ENCODE measurements around the gene PROB1.
A peak's percentile ranks its signal among the peaks of the same experiment; 100 is the strongest.
"Not testable (repeated sequence)": the region's sequence is repeated elsewhere in the genome, so short reads cannot be mapped to it uniquely, and the experiment has no call there.

Gene PROB1

DNA sequence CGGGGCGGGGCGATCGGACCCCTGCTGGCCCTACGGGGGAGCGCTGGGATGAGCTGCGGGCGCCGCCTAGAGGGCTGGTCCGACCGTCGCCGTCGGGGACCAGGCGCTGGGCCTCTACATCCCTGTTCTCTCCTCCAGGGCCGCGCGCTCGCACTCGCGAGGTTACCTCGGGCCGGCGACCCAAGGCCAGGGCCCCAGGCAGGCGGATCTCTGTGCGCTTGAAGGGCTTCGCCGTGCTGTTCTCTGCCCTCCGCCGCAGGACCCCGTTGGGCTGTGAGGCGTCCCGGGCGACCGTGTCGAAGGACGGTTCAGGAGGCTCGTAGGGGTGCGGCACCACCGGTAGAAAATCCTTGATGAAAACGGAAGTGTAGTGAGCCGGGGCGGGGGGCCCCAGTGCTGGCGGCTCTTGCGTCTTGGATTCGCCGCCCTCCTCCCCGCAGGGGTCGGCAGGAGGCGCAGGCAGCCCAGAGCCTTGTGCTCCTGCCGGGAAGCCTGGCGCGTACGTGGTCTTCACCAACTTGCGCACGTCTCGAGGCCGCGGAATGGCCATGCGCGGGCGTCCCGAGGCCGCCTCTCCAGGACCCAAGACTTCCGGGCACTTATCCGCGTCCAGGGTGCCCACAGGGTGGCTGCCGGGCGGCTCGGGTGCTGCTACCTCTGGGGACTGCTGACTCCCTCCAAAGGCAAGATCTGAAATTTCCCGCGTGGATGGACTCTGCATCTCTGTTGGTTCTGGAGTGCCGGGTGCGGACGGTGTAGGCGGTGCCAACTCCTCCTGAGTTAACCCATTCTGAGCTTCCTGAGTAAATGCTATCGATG lies 2.0 kb downstream of the PROB1 start:
- TF ChIP-seq ZNF274 (IDR thresholded peaks at IDR 0.05; ENCODE audit: low read depth, low read length) = no peak
- peak overlapping the region; percentile 55; the same call in 1 of the 2 replicates for H3K4me3 ChIP-seq (ENCODE audit: low read length)

GRCh38 chr5:139392324-139392677 lies 2.6 kb downstream of the PROB1 start:
- H3K4me3 ChIP-seq (ENCODE audit: low read length) = peak overlapping the region; percentile 55; the same call in 1 of the 2 replicates
- no peak for TF ChIP-seq ZNF274 (IDR thresholded peaks at IDR 0.05; ENCODE audit: low read depth, low read length)

DNA sequence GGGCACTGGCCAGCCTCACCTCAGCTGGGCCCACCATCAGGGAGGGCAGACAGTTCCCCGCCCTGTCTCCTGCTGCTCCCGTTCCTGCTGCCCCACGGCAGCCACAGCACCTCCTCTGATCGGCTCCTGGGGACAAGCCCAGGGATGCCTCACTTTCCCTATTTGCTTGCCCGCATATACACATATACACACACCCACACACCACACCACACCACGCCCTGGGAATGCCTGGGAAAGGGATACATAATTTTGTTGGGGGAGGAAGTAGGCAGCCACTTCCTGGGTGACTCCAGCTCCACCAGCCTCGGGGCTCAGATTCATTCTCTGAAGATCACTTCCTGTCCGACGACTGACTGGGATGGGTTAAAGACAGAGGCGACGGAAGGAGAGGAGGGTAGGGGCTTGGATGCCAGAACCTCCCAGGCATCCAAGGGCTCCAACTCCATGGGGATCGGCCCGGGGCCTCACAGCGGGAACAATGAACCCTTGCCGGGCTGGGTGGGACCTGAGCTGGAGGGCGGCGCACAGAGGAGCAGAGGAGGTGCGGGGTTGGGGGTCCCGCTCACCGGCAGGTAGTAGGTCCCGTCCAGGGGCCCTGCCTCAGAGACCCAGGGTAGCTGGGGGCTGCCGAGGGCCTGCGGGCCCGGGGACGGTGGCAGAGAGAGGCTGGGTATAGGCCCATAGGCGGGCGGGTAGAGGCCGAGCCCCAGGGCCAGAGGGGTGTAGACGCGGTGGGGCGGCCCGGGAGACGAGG lies 3.2 kb downstream of the PROB1 start:
- H3K4me3 ChIP-seq (ENCODE audit: low read length) = peak overlapping the region; percentile 55; the same call in 1 of the 2 replicates
- TF ChIP-seq ZNF274 (IDR thresholded peaks at IDR 0.05; ENCODE audit: low read depth, low read length) = no peak

- peak overlapping the region; percentile 55; the same call in 1 of the 2 replicates for H3K4me3 ChIP-seq (ENCODE audit: low read length)
- no peak for TF ChIP-seq ZNF274 (IDR thresholded peaks at IDR 0.05; ENCODE audit: low read depth, low read length)
These were observed 4.0 kb downstream of the PROB1 start for GRCh38 chr5:139390639-139391569.

DNA sequence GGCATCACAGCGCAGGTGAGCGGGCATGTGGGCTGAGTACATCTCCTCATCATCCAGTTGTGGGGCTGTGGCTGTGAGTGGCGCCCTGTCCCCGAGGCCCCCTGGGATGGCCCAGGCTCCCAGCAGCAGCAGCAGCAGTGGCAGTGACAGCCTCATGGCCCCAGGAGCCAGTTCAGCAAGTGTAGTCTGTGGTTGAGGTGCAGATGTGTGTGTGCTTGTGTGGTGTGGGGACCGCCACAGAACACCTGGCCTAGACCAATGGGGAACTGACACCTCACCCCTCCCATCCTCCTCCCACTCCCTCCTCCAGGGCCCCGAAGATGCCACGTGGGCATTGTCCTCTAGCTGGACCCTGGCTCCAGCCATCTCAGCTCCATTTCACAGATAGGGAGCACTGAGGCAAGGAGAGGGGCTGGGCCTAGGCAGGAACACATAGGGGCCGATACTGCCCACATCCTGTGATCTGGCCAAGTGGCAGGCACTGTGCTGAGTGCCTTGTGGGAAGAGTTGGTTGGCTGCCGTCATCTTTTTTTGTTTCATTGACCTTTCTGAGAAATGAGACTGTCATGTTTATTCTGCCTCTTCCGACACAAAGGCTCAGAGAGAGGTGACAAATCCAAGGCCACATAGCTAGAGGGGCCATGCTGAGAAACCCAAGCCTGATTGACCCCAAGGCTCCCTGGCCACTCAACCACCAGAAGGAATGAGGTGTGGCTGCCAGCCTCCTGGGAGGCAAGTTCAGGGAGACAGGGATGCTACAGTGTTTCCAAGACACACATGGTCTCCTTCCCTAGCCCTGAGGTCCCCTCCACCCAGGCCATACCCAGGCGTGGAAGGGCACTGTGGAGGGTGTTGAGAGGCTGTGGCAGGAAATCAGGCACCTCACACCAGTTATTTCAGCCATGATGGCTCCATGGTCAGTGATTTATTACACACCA lies 4.9 kb downstream of the PROB1 start, which contains the start of gene MZB1:
Gene MZB1, minus strand, starts transcription at position 213 of the 938 bp plus-strand sequence. Its CDS starts 57 bp downstream, at position 156.
- TF ChIP-seq ZNF274 (IDR thresholded peaks at IDR 0.05; ENCODE audit: low read depth, low read length) = no peak
- peak within 1 kb of the TSS; percentile 87 for H3K4me3 ChIP-seq (ENCODE audit: low read length)

- H3K4me3 ChIP-seq (ENCODE audit: low read length) = peak overlapping the region; percentile 87; the same call in 1 of the 2 replicates
- no peak for TF ChIP-seq ZNF274 (IDR thresholded peaks at IDR 0.05; ENCODE audit: low read depth, low read length)
These were observed 6.6 kb downstream of the PROB1 start for GRCh38 chr5:139388198-139388821.

- TF ChIP-seq ZNF274 (IDR thresholded peaks at IDR 0.05; ENCODE audit: low read depth, low read length) = no peak
- peak overlapping the region; percentile 87; the same call in 1 of the 2 replicates for H3K4me3 ChIP-seq (ENCODE audit: low read length)
These were observed 7.2 kb downstream of the PROB1 start for GRCh38 chr5:139387611-139388197.

DNA sequence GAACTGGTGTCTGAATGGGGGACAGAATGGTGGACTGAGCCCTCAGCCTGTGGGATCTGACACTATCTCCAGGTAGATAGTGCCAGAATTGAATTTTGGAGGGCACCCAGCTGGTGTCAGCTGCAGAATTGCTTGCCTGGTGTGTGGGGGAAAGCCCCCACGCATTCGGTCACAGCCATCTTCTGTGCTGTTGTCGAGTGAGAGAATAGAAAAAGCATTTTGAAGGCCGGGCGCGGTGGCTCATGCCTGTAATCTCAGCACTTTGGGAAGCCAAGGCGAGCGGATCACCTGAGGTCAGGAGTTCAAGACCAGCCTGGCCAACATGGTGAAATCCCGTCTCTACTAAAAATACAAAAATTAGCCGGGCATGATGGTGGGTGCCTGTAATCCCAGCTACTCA lies 7.9 kb downstream of the PROB1 start:
- H3K4me3 ChIP-seq (ENCODE audit: low read length) = not testable (repeated sequence)

GRCh38 chr5:139386050-139386438 lies 8.9 kb downstream of the PROB1 start:
- TF ChIP-seq ZNF274 (IDR thresholded peaks at IDR 0.05; ENCODE audit: low read depth, low read length) = no peak
- no peak overlapping the region for H3K4me3 ChIP-seq (ENCODE audit: low read length)

GRCh38 chr5:139385061-139386049 lies 9.5 kb downstream of the PROB1 start:
- peak overlapping the region; percentile 5; the same call in 1 of the 2 replicates for H3K4me3 ChIP-seq (ENCODE audit: low read length)

GRCh38 chr5:139384591-139385051 lies 10.3 kb downstream of the PROB1 start:
- H3K4me3 ChIP-seq (ENCODE audit: low read length) = peak overlapping the region; percentile 5; the same call in 1 of the 2 replicates
- no peak for TF ChIP-seq ZNF274 (IDR thresholded peaks at IDR 0.05; ENCODE audit: low read depth, low read length)

More at GRCh38 chr5:139385061-139386049, 9.5 kb downstream of the PROB1 start:
- TF ChIP-seq ZNF274 (IDR thresholded peaks at IDR 0.05; ENCODE audit: low read depth, low read length) = no peak
